GM21390 (cell line): ENCODE results near the gene DHRS7.

Experiments
- ATAC-seq: cut with Tn5 transposase; IDR thresholded peaks from one replicate; pipeline ENCODE4 v1.9.1; 2021; ENCODE audit not compliant: unreplicated experiment

Gene DHRS7

GRCh38 chr14:60184905-60185555 is 19.8 kb upstream of the DHRS7 start:
- ATAC-seq = no peak

- peak; percentile 48 for ATAC-seq
These were observed 19.1 kb upstream of the DHRS7 start for GRCh38 chr14:60184146-60184904.

- ATAC-seq = peak; percentile 41
These were observed 18.5 kb upstream of the DHRS7 start for GRCh38 chr14:60183741-60184140.

GRCh38 chr14:60183138-60183537 is 17.9 kb upstream of the DHRS7 start:
- ATAC-seq = peak; percentile 28

GRCh38 chr14:60179431-60179869 is 14.3 kb upstream of the DHRS7 start:
- ATAC-seq = no peak

GRCh38 chr14:60178820-60179219 is 13.6 kb upstream of the DHRS7 start:
- no peak for ATAC-seq

GRCh38 chr14:60178164-60178563 is 13.0 kb upstream of the DHRS7 start:
- no peak for ATAC-seq

GRCh38 chr14:60175255-60175902 is 10.2 kb upstream of the DHRS7 start:
- ATAC-seq = no peak

GRCh38 chr14:60174352-60175254 is 9.4 kb upstream of the DHRS7 start:
- ATAC-seq = no peak

GRCh38 chr14:60171690-60172089 is 6.5 kb upstream of the DHRS7 start:
- no peak for ATAC-seq

- no peak for ATAC-seq
These were observed 5.8 kb upstream of the DHRS7 start for GRCh38 chr14:60170948-60171347.

- ATAC-seq = no peak
These were observed 4.5 kb upstream of the DHRS7 start for GRCh38 chr14:60169722-60170121.

- ATAC-seq = no peak
These were observed 944 bp upstream of the DHRS7 start for GRCh38 chr14:60166142-60166541.

GRCh38 chr14:60165547-60165876 is 314 bp upstream of the DHRS7 start:
- ATAC-seq = peak; percentile 11

- ATAC-seq = peak; percentile 2
These were observed 840 bp downstream of the DHRS7 start for GRCh38 chr14:60164404-60164711.

- no peak for ATAC-seq
These were observed 1.5 kb downstream of the DHRS7 start for GRCh38 chr14:60163693-60164092.

- ATAC-seq = no peak
These were observed 3.7 kb downstream of the DHRS7 start for GRCh38 chr14:60161196-60162107.

- ATAC-seq = no peak
These were observed 4.8 kb downstream of the DHRS7 start for GRCh38 chr14:60160422-60160821.

- no peak for ATAC-seq
These were observed 10.5 kb downstream of the DHRS7 start for GRCh38 chr14:60154671-60155070.

- no peak for ATAC-seq
These were observed 11.2 kb downstream of the DHRS7 start for GRCh38 chr14:60153991-60154390.
